Measurements from ENCODE around the gene PLET1.

GRCh38 chr11:112222303-112222702 is 38.4 kb downstream of the PLET1 start:
- TF ChIP-seq RAD21 (IDR thresholded peaks at IDR 0.05) (no peak), CTCF (IDR thresholded peaks at IDR 0.05; ENCODE audit: low read depth, low read length, missing input control) (no peak), GABPA (IDR thresholded peaks at IDR 0.05 in 1 of 2, conservative IDR thresholded peaks at IDR 0.05 in 1 of 2) (no peak)
